H1 (cell line): ENCODE results near the gene ZNF175. TPM values are rescaled to one million over a fixed set of nuclear protein-coding genes. Genes with fewer than 3 reads are reported as not detected.

Source experiments
- CTCF ChIA-PET: fragments of 300-600 bp; sonication (Branson Sonifier 250); formaldehyde crosslinking; loops from one replicate; lab custom pipeline; 2021; ENCODE audit not compliant: partially characterized antibody; lab: Charles Lee
- POLR2A ChIA-PET: fragments of 300-600 bp; sonication (Branson Sonifier 250); formaldehyde crosslinking; loops from one replicate; lab custom pipeline; 2021; ENCODE audit warnings: inconsistent platforms; ENCODE audit not compliant: partially characterized antibody; lab: Charles Lee
- DNase-seq, 2 experiments: peaks; one replicate each; pipeline versions ENCODE4 v3.0.0 to v3.0.0-alpha.2; 2010 to 2022; ENCODE audit warnings: low spot score in 2 of 2, low read depth in 1 of 2, mixed read lengths in 1 of 2
- FAIRE-seq: peaks from 2 replicates; lab custom pipeline; 2011; peaks lifted over from hg19 to GRCh38; lab: Jason Lieb, UNC
- H2AFZ ChIP-seq: 2 replicates; pipeline ENCODE4 v1.8.1; 2012; ENCODE audit warnings: low read length, inconsistent platforms
- H2AK5ac ChIP-seq: 2 replicates; pipeline ENCODE4 v1.6.1; 2013; ENCODE audit warnings: low read depth, low read length
- H2BK120ac ChIP-seq: replicated peaks from 2 replicates; pipeline ENCODE3; 2013; ENCODE audit warnings: low read depth, low read length, inconsistent platforms
- H2BK12ac ChIP-seq: 2 replicates; pipeline ENCODE4 v1.6.1; 2013; ENCODE audit warnings: low read depth, low read length
- H2BK15ac ChIP-seq: 2 replicates; pipeline ENCODE4 v1.6.1; 2013; ENCODE audit warnings: low read length
- H2BK20ac ChIP-seq: 2 replicates; pipeline ENCODE4 v1.6.1; 2013; ENCODE audit warnings: low read length
- H2BK5ac ChIP-seq: 2 replicates; pipeline ENCODE4 v1.6.1; 2013; ENCODE audit warnings: low read depth, low read length
- H3K14ac ChIP-seq: 2 replicates; pipeline ENCODE4 v1.6.1; 2013; ENCODE audit warnings: inconsistent platforms; ENCODE audit not compliant: insufficient read length
- H3K18ac ChIP-seq: 2 replicates; pipeline ENCODE4 v1.6.1; 2013; ENCODE audit warnings: low read length; ENCODE audit errors: extremely low read depth
- H3K23ac ChIP-seq: 2 replicates; pipeline ENCODE4 v1.6.1; 2013; ENCODE audit warnings: inconsistent platforms; ENCODE audit not compliant: insufficient read length
- H3K23me2 ChIP-seq: 2 replicates; pipeline ENCODE4 v1.6.1; 2013; ENCODE audit warnings: low read depth, low read length
- H3K27ac ChIP-seq: 2 replicates; pipeline ENCODE4 v1.6.1; 2011; ENCODE audit warnings: low read depth, low read length, inconsistent platforms
- H3K27me3 ChIP-seq, 4 experiments: replicated peaks in 1 of 4; 1 replicate in 1 of 4; 2 replicates in 3 of 4; pipeline versions ENCODE4 v1.6.1 to v1.8.1; 2011 to 2013; ENCODE audit warnings: low read length in 3 of 4, mild to moderate bottlenecking in 3 of 4, inconsistent platforms in 2 of 4, mixed read lengths in 2 of 4, moderate library complexity in 1 of 4; ENCODE audit not compliant: control insufficient read depth in 3 of 4, insufficient read depth in 3 of 4; ENCODE audit errors: extremely low read depth in 1 of 4
- H3K36me3 ChIP-seq, 4 experiments: 2 replicates each; pipeline versions ENCODE4 v1.6.1 to v1.8.1; 2011 to 2013; ENCODE audit warnings: mild to moderate bottlenecking in 4 of 4, low read length in 3 of 4, moderate library complexity in 2 of 4, control low read depth in 1 of 4, inconsistent platforms in 1 of 4; ENCODE audit not compliant: insufficient read depth in 4 of 4, control insufficient read depth in 2 of 4
- H3K4ac ChIP-seq: replicated peaks from 2 replicates; pipeline ENCODE3; 2013; ENCODE audit warnings: low read length, low read depth, mixed read lengths, inconsistent platforms; ENCODE audit not compliant: insufficient read length
- H3K4me1 ChIP-seq, 4 experiments: replicated peaks in 1 of 4; 1 replicate in 1 of 4; 2 replicates in 3 of 4; pipeline versions ENCODE4 v1.6.1 to v1.8.1; 2011 to 2013; ENCODE audit warnings: low read length in 3 of 4, inconsistent platforms in 2 of 4, mixed read lengths in 1 of 4; ENCODE audit not compliant: insufficient read depth in 4 of 4, control insufficient read depth in 3 of 4
- H3K4me2 ChIP-seq, 2 experiments: 2 replicates each; pipeline versions ENCODE4 v1.6.1 to v1.8.1; 2011 to 2013; ENCODE audit warnings: low read depth in 2 of 2, low read length in 2 of 2, control low read depth in 1 of 2, inconsistent platforms in 1 of 2, mild to moderate bottlenecking in 1 of 2; ENCODE audit not compliant: insufficient read depth in 1 of 2
- H3K4me3 ChIP-seq, 4 experiments: fragments of 200-600, 300-600 bp in 1 of 4; sonication (generic), shearing (Covaris generic), sonication (Bioruptor Twin) in 1 of 4; 2 replicates each; pipeline versions ENCODE4 v1.5.1 to v1.8.1; 2011 to 2016; ENCODE audit warnings: low read length in 4 of 4, low read depth in 3 of 4, control low read depth in 2 of 4, inconsistent platforms in 2 of 4, mild to moderate bottlenecking in 2 of 4, mixed read lengths in 1 of 4, moderate library complexity in 1 of 4; ENCODE audit not compliant: insufficient read depth in 2 of 4; ENCODE audit errors: extremely low read depth in 1 of 4
- H3K56ac ChIP-seq: replicated peaks from 2 replicates; pipeline ENCODE3; 2013; ENCODE audit warnings: low read depth, mild to moderate bottlenecking, mixed read lengths, low read length, inconsistent platforms; ENCODE audit not compliant: insufficient read length
- H3K79me1 ChIP-seq: 2 replicates; pipeline ENCODE4 v1.6.1; 2013; ENCODE audit warnings: low read depth, low read length, control low read depth
- H3K79me2 ChIP-seq, 2 experiments: 2 replicates each; pipeline versions ENCODE4 v1.6.1 to v1.8.1; 2012 to 2013; ENCODE audit warnings: low read length in 2 of 2, mild to moderate bottlenecking in 2 of 2, inconsistent platforms in 1 of 2; ENCODE audit not compliant: insufficient read depth in 2 of 2, control insufficient read depth in 1 of 2
- H3K9ac ChIP-seq, 4 experiments: replicated peaks in 1 of 4; 1 replicate in 1 of 4; 2 replicates in 3 of 4; pipeline versions ENCODE4 v1.6.1 to v1.8.1; 2011 to 2013; ENCODE audit warnings: low read depth in 3 of 4, low read length in 3 of 4, control low read depth in 2 of 4, mild to moderate bottlenecking in 2 of 4, moderate library complexity in 2 of 4, inconsistent platforms in 1 of 4; ENCODE audit errors: extremely low read depth in 1 of 4
- H3K9me3 ChIP-seq, 2 experiments: 2 replicates each; pipeline versions ENCODE4 v1.6.1 to v1.8.1; 2012 to 2013; ENCODE audit warnings: mild to moderate bottlenecking in 2 of 2, moderate library complexity in 2 of 2, control low read depth in 1 of 2, inconsistent platforms in 1 of 2, low read depth in 1 of 2, low read length in 1 of 2, mixed read lengths in 1 of 2; ENCODE audit not compliant: insufficient read depth in 2 of 2
- H4K20me1 ChIP-seq, 2 experiments: replicated peaks in 1 of 2; 2 replicates each; pipeline versions ENCODE3 to v1.8.1; 2011 to 2013; ENCODE audit warnings: inconsistent platforms in 2 of 2, low read length in 2 of 2, mild to moderate bottlenecking in 1 of 2; ENCODE audit not compliant: insufficient read depth in 2 of 2, control insufficient read depth in 1 of 2
- H4K5ac ChIP-seq: 2 replicates; pipeline ENCODE4 v1.6.1; 2013; ENCODE audit warnings: low read length, low read depth, mixed read lengths, inconsistent platforms; ENCODE audit not compliant: insufficient read length
- H4K8ac ChIP-seq: 2 replicates; pipeline ENCODE4 v1.8.0; 2013; ENCODE audit warnings: mild to moderate bottlenecking, moderate library complexity, low read length, inconsistent platforms; ENCODE audit not compliant: insufficient read depth; ENCODE audit errors: extremely low read depth
- H4K91ac ChIP-seq: replicated peaks from 2 replicates; pipeline ENCODE3; 2013; ENCODE audit warnings: low read length, mixed read lengths, inconsistent platforms; ENCODE audit not compliant: insufficient read length
- ASH2L ChIP-seq: fragments of 200-600, 300-600 bp; sonication (generic); IDR thresholded peaks from one replicate; pipeline ENCODE4 v1.7.1; 2017; ENCODE audit warnings: low read length
- CHD2 ChIP-seq: IDR thresholded peaks from 2 replicates; pipeline ENCODE4 v1.6.1; 2012; ENCODE audit warnings: low read length, improper control_type of control experiment
- EGR1 ChIP-seq: IDR thresholded peaks from 2 replicates; pipeline ENCODE4 v1.6.1; 2011; ENCODE audit warnings: low read depth, low read length, borderline replicate concordance
- EP300 ChIP-seq, 2 experiments: IDR thresholded peaks; 1 replicate in 1 of 2; 2 replicates in 1 of 2; pipeline ENCODE4 v1.6.1; 2011 to 2012; ENCODE audit warnings: low read depth in 2 of 2, low read length in 2 of 2, mild to moderate bottlenecking in 2 of 2, borderline replicate concordance in 1 of 2, inconsistent platforms in 1 of 2, moderate library complexity in 1 of 2
- HDAC2 ChIP-seq, 2 experiments: fragments of 300-600 bp in 1 of 2; sonication (generic) in 1 of 2; IDR thresholded peaks; 2 replicates each; pipeline ENCODE4 v1.6.1; 2011 to 2012; ENCODE audit warnings: low read depth in 2 of 2, low read length in 2 of 2, mild to moderate bottlenecking in 2 of 2, moderate library complexity in 2 of 2, borderline replicate concordance in 1 of 2, inconsistent platforms in 1 of 2
- KDM1A ChIP-seq: fragments of 200-600, 300-600 bp; sonication (generic); IDR thresholded peaks from 2 replicates; pipeline ENCODE4 v1.7.1; 2016; ENCODE audit warnings: mild to moderate bottlenecking, low read length, borderline replicate concordance
- POLR2A ChIP-seq, 2 experiments: IDR thresholded peaks; 1 replicate in 1 of 2; 2 replicates in 1 of 2; pipeline ENCODE4 v1.6.1; 2011; ENCODE audit warnings: low read depth in 2 of 2, low read length in 2 of 2, mild to moderate bottlenecking in 2 of 2; ENCODE audit errors: control extremely low read depth in 1 of 2
- RNF2 ChIP-seq: fragments of 200-900, 300-1000 bp; sonication (generic); IDR thresholded peaks from 2 replicates; pipeline ENCODE4 v1.7.1; 2016; ENCODE audit warnings: borderline replicate concordance, low read depth, mild to moderate bottlenecking, antibody characterized with exemption, low read length; ENCODE audit not compliant: poor library complexity, severe bottlenecking; ENCODE audit errors: missing control alignments
- SIRT6 ChIP-seq: IDR thresholded peaks from one replicate; pipeline ENCODE4 v1.7.1; 2012; ENCODE audit warnings: low read length, inconsistent platforms
- SRF ChIP-seq: IDR thresholded peaks from 2 replicates; pipeline ENCODE4 v1.6.1; 2011; ENCODE audit warnings: mild to moderate bottlenecking, low read depth, low read length, moderate library complexity
- WGBS, 2 experiments: shearing (Covaris generic) in 1 of 2; methylation state at CpG; one replicate each; pipeline versions ENCODE4 v1.1.6 to v1.1.7; 2013 to 2015; ENCODE audit warnings: low lambda C conversion rate in 2 of 2, mixed read lengths in 2 of 2, inconsistent platforms in 1 of 2, low coverage in 1 of 2, missing lambda C conversion rate in 1 of 2; ENCODE audit not compliant: insufficient replicate concordance in 2 of 2, insufficient coverage in 1 of 2, insufficient read length in 1 of 2; ENCODE audit errors: extremely low coverage in 1 of 2, missing lambda C conversion rate in 1 of 2; 5-methylcytosine and 5-hydroxymethylcytosine counted together
- polyA plus RNA-seq, 7 experiments: library from polyadenylated mRNA; depleted of rRNA in 3 of 7; stranded (reverse) in 5 of 7; unstranded in 2 of 7; fragments of >200 nt in 5 of 7; fragments of 200-250 nt in 2 of 7; gene quantifications; 1 replicate in 5 of 7; 2 replicates in 1 of 7; 4 replicates in 1 of 7; pipeline versions ENCODE4 v1.2.1 to v1.2.3, GENCODE V29; 2011 to 2013; ENCODE audit warnings: missing spikeins in 2 of 7, mixed read lengths in 2 of 7
- total RNA-seq: library from RNA; stranded (reverse); fragmentation: NEBNext Ultra II Directional; extraction: Animal tissue kit (Norgen Biotek cat#: 25700); gene quantifications from 2 replicates; pipeline ENCODE4 v1.2.1, GENCODE V29; 2021
- TF ChIP-seq, protein P1 (sequence below), 3 experiments: IDR thresholded peaks; 1 replicate in 2 of 3; 2 replicates in 1 of 3; pipeline versions ENCODE4 v1.5.1 to v1.6.1; 2011; ENCODE audit warnings: low read length in 3 of 3, mild to moderate bottlenecking in 3 of 3, inconsistent platforms in 2 of 3, low read depth in 1 of 3, moderate library complexity in 1 of 3; ENCODE audit not compliant: insufficient read depth in 1 of 3; ENCODE audit errors: control extremely low read depth in 1 of 3

Gene ZNF175
- total and polyA plus RNA-seq, 2 of the 8 experiments (the other 6 are each of a cell fraction or from before 2014, with no cell fraction given): 1.7 to 11.1 TPM

DNA sequence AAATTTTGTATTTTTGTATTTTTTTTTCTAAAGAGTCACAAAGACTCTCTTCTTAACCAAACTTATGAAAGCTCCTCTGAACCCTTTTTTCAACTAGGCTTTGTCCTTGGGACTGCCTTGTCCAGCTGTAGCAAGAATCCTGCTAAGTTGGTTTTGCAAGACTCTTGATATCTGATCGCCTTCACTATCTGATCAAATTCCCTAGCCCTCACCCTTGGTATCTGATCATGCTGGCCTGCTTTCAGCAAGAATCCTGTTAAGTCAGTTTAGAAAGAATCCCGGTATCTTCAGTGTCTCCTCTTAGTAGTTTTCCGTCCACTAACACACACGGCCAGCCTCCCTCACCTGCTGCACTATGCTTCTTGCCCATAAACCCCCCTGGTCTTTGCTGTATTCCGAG lies 61.0 kb downstream of the ZNF175 start:
- Histone ChIP-seq H2AK5ac (no peak overlapping the region), H3K9me3 (peaks cover 51 to 67% of the 10 kb centered on the region in 2 experiments), H3K18ac (no peak overlapping the region), H4K91ac (no peak overlapping the region), H3K79me1 (no peaks in the 10 kb centered on the region), H3K79me2 (no peaks in the 10 kb centered on the region), H2BK5ac (no peak overlapping the region), H3K23me2 (no peaks in the 10 kb centered on the region; the same call in 1 of the 2 replicates), H3K36me3 (peaks cover 0 to 4% (median 0%) of the 10 kb centered on the region in 4 experiments; a peak in 2 of 8 replicates), H3K14ac (no peak overlapping the region), H3K4me2 (no peak overlapping the region), H3K4me3 (no peak overlapping the region), H2BK20ac (no peak overlapping the region), H4K20me1 (peaks cover 0 to 3% of the 10 kb centered on the region in 2 experiments), H3K27ac (no peak overlapping the region), H3K4ac (no peak overlapping the region), H3K4me1 (no peaks in the 10 kb centered on the region), H2BK12ac (no peak overlapping the region), H2BK120ac (no peak overlapping the region), H4K5ac (no peak overlapping the region), H2BK15ac (no peak overlapping the region), H4K8ac (no peak overlapping the region), H3K9ac (no peak overlapping the region), H3K56ac (no peak overlapping the region), H3K27me3 (no peaks in the 10 kb centered on the region), H2AFZ (no peak overlapping the region), H3K23ac (no peak overlapping the region)
- ChIA-PET CTCF (interaction anchor here (0.7 kb wide), 1 partner anchor 25 kb away, joined by 3 read pairs; no protein-coding TSS in a partner anchor), POLR2A (no interaction called here)
- 81% methylated on average over 4 of the region's 5 CpGs; no CpG with 5 or more reads in 1 of the 2 experiments for WGBS, 2 experiments
- FAIRE-seq: no peak
- DNase-seq: no peak
- TF ChIP-seq SIRT6 (no peak), POLR2A (IDR thresholded peaks at IDR 0.05; ENCODE audit: control extremely low read depth in 1 of 2, low read depth in 2 of 2, low read length in 2 of 2) (no peak), RNF2 (no peak), CHD2 (no peak), KDM1A (no peak), EGR1 (no peak), SRF (no peak), ASH2L (no peak), EP300 (IDR thresholded peaks at IDR 0.05; ENCODE audit: borderline replicate concordance in 1 of 2, low read depth in 2 of 2, low read length in 2 of 2) (no peak), HDAC2 (IDR thresholded peaks at IDR 0.05; ENCODE audit: borderline replicate concordance in 1 of 2, low read depth in 2 of 2, low read length in 2 of 2) (no peak)
- TF ChIP-seq, protein P1, sequence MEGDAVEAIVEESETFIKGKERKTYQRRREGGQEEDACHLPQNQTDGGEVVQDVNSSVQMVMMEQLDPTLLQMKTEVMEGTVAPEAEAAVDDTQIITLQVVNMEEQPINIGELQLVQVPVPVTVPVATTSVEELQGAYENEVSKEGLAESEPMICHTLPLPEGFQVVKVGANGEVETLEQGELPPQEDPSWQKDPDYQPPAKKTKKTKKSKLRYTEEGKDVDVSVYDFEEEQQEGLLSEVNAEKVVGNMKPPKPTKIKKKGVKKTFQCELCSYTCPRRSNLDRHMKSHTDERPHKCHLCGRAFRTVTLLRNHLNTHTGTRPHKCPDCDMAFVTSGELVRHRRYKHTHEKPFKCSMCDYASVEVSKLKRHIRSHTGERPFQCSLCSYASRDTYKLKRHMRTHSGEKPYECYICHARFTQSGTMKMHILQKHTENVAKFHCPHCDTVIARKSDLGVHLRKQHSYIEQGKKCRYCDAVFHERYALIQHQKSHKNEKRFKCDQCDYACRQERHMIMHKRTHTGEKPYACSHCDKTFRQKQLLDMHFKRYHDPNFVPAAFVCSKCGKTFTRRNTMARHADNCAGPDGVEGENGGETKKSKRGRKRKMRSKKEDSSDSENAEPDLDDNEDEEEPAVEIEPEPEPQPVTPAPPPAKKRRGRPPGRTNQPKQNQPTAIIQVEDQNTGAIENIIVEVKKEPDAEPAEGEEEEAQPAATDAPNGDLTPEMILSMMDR (IDR thresholded peaks at IDR 0.05; ENCODE audit: control extremely low read depth in 1 of 3, insufficient read depth in 1 of 3, low read depth in 1 of 3, low read length in 3 of 3): no peak
